Measurements from ENCODE around the gene IL10RB. TPM values are rescaled to one million over a fixed set of nuclear protein-coding genes. Genes with fewer than 3 reads are reported as not detected.

The IL10RB gene
- total RNA-seq, 1 donor from 2014 or later: 19.2 TPM

- Mint-ChIP-seq H3K4me3 (no peak overlapping the region), H3K9me3 (peaks cover 7% of the 10 kb centered on the region), H3K27me3 (ENCODE audit: low read depth) (no peaks in the 10 kb centered on the region), H3K36me3 (no peaks in the 10 kb centered on the region), H3K27ac (no peak overlapping the region), H3K4me1 (peaks cover 24% of the 10 kb centered on the region)
- no peak for DNase-seq (ENCODE audit: low spot score in 2 of 2, unreplicated experiment in 2 of 2)
- no peak for TF ChIP-seq CTCF (IDR thresholded peaks at IDR 0.05; ENCODE audit: unreplicated experiment)
Observed at GRCh38 chr21:33305344-33305671, 39.1 kb downstream of the IL10RB start.

- no peaks in the 10 kb centered on the region for H3K27me3 Mint-ChIP-seq (ENCODE audit: low read depth)
- no peak for TF ChIP-seq CTCF (IDR thresholded peaks at IDR 0.05; ENCODE audit: unreplicated experiment)
- H3K36me3 Mint-ChIP-seq: no peaks in the 10 kb centered on the region
- no peak overlapping the region for H3K4me3 Mint-ChIP-seq
- DNase-seq (ENCODE audit: low spot score in 2 of 2, unreplicated experiment in 2 of 2): no peak
- peaks cover 9% of the 10 kb centered on the region for H3K9me3 Mint-ChIP-seq
- H3K27ac Mint-ChIP-seq: no peak overlapping the region
- peaks cover 18% of the 10 kb centered on the region for H3K4me1 Mint-ChIP-seq
Observed at GRCh38 chr21:33305938-33306337, 39.8 kb downstream of the IL10RB start.

- H3K9me3 Mint-ChIP-seq: peaks cover 14% of the 10 kb centered on the region
- H3K36me3 Mint-ChIP-seq: peaks cover 2% of the 10 kb centered on the region
- H3K4me1 Mint-ChIP-seq: peaks cover 7% of the 10 kb centered on the region
- H3K27me3 Mint-ChIP-seq (ENCODE audit: low read depth): no peaks in the 10 kb centered on the region
- no peak overlapping the region for H3K4me3 Mint-ChIP-seq
- no peak for TF ChIP-seq CTCF (IDR thresholded peaks at IDR 0.05; ENCODE audit: unreplicated experiment)
- DNase-seq (ENCODE audit: low spot score in 2 of 2, unreplicated experiment in 2 of 2): no peak
- H3K27ac Mint-ChIP-seq: no peak overlapping the region
Observed at GRCh38 chr21:33308586-33309490, 42.7 kb downstream of the IL10RB start.

GRCh38 chr21:33309778-33310177 is 43.6 kb downstream of the IL10RB start:
- H3K9me3 Mint-ChIP-seq: peaks cover 16% of the 10 kb centered on the region
- H3K27me3 Mint-ChIP-seq (ENCODE audit: low read depth): peaks cover 2% of the 10 kb centered on the region
- TF ChIP-seq CTCF (IDR thresholded peaks at IDR 0.05; ENCODE audit: unreplicated experiment): no peak
- no peak for DNase-seq (ENCODE audit: low spot score in 2 of 2, unreplicated experiment in 2 of 2)
- no peak overlapping the region for H3K27ac Mint-ChIP-seq
- H3K4me1 Mint-ChIP-seq: peaks cover 7% of the 10 kb centered on the region
- peaks cover 2% of the 10 kb centered on the region for H3K36me3 Mint-ChIP-seq
- no peak overlapping the region for H3K4me3 Mint-ChIP-seq

- TF ChIP-seq CTCF (IDR thresholded peaks at IDR 0.05; ENCODE audit: unreplicated experiment): no peak
- H3K9me3 Mint-ChIP-seq: peaks cover 16% of the 10 kb centered on the region
- H3K27ac Mint-ChIP-seq: no peak overlapping the region
- peaks cover 16% of the 10 kb centered on the region for H3K27me3 Mint-ChIP-seq (ENCODE audit: low read depth)
- DNase-seq (ENCODE audit: low spot score in 2 of 2, unreplicated experiment in 2 of 2): no peak
- H3K4me1 Mint-ChIP-seq: peaks cover 7% of the 10 kb centered on the region
- no peak overlapping the region for H3K4me3 Mint-ChIP-seq
- peaks cover 2% of the 10 kb centered on the region for H3K36me3 Mint-ChIP-seq
Observed at GRCh38 chr21:33312121-33312520, 46.0 kb downstream of the IL10RB start.

Data from mesothelial cell of epicardium (in vitro differentiated cells).